Neural cell (in vitro differentiated cells): ENCODE measurements around the gene PDZRN3. TPM values are rescaled to one million over a fixed set of nuclear protein-coding genes. Genes with fewer than 3 reads are reported as not detected.

ENCODE experiments used
- H2AFZ ChIP-seq: fragments of 200-600, 300-800 bp; sonication (generic), shearing (Covaris generic); 2 replicates; pipeline ENCODE4 v1.6.0; 2014; ENCODE audit warnings: low read depth, mild to moderate bottlenecking, antibody characterized with exemption, low read length, moderate library complexity
- H3F3A ChIP-seq: fragments of 200-600 bp; shearing (Covaris generic); 2 replicates; pipeline ENCODE4 v1.6.1; 2016; ENCODE audit warnings: mild to moderate bottlenecking, moderate library complexity, mixed read lengths, antibody characterized with exemption, low read length; ENCODE audit not compliant: insufficient read depth, poor library complexity, severe bottlenecking
- H3K27ac ChIP-seq: fragments of 200-600, 300-800 bp; sonication (generic), shearing (Covaris generic); 2 replicates; pipeline ENCODE4 v1.5.1; 2014; ENCODE audit warnings: mild to moderate bottlenecking, low read length, moderate library complexity
- H3K27me3 ChIP-seq: fragments of 300-800, 200-600 bp; sonication (generic), shearing (Covaris generic); 2 replicates; pipeline ENCODE4 v1.6.0; 2014; ENCODE audit warnings: mild to moderate bottlenecking, low read depth, low read length, moderate library complexity; ENCODE audit not compliant: insufficient read depth
- H3K36me3 ChIP-seq: fragments of 300-800, 200-600 bp; sonication (generic), shearing (Covaris generic); 2 replicates; pipeline ENCODE4 v1.5.1; 2014; ENCODE audit warnings: mild to moderate bottlenecking, antibody characterized with exemption, low read length, moderate library complexity; ENCODE audit not compliant: insufficient read depth
- H3K4me2 ChIP-seq: fragments of 300-800, 200-600 bp; sonication (generic), shearing (Covaris generic); 2 replicates; pipeline ENCODE4 v1.6.0; 2014; ENCODE audit warnings: mild to moderate bottlenecking, low read length
- H3K4me3 ChIP-seq: fragments of 300-800, 200-600 bp; sonication (generic), shearing (Covaris generic); 2 replicates; pipeline ENCODE4 v1.5.1; 2014; ENCODE audit warnings: mild to moderate bottlenecking, low read length, moderate library complexity
- H3K79me2 ChIP-seq: fragments of 200-600 bp; shearing (Covaris generic); replicated peaks from 2 replicates; pipeline ENCODE4 v1.6.0; 2014; ENCODE audit warnings: mild to moderate bottlenecking, low read length, moderate library complexity; ENCODE audit not compliant: insufficient read depth
- H3K9ac ChIP-seq: fragments of 300-800, 200-600 bp; sonication (generic), shearing (Covaris generic); 2 replicates; pipeline ENCODE4 v1.6.1; 2016; ENCODE audit warnings: mild to moderate bottlenecking, low read length, mixed read lengths
- H3K9me2 ChIP-seq: fragments of 200-600 bp; shearing (Covaris generic); 2 replicates; pipeline ENCODE4 v1.6.1; 2016; ENCODE audit warnings: mild to moderate bottlenecking, low read length, mixed read lengths; ENCODE audit not compliant: insufficient read depth
- H3K9me3 ChIP-seq: fragments of 200-600, 300-800 bp; sonication (generic), shearing (Covaris generic); 2 replicates; pipeline ENCODE4 v1.6.1; 2016; ENCODE audit warnings: mild to moderate bottlenecking, mixed run types, low read length, moderate library complexity, mixed read lengths
- H4K20me1 ChIP-seq: fragments of 200-600 bp; shearing (Covaris generic); 2 replicates; pipeline ENCODE4 v1.6.1; 2016; ENCODE audit warnings: mild to moderate bottlenecking, mixed run types; ENCODE audit not compliant: insufficient read depth
- EP300 ChIP-seq: fragments of 450-650 bp; conservative IDR thresholded peaks from 2 replicates; pipeline ENCODE4 v1.6.1; 2014; ENCODE audit warnings: antibody characterized with exemption, mild to moderate bottlenecking, moderate library complexity; ENCODE audit not compliant: poor library complexity, severe bottlenecking
- EZH2 ChIP-seq: fragments of 200-600, 300-800 bp; shearing (Covaris generic), sonication (generic); IDR thresholded peaks from 2 replicates; pipeline ENCODE4 v1.6.1; 2014; ENCODE audit warnings: antibody characterized with exemption, low read length, borderline replicate concordance, mild to moderate bottlenecking; ENCODE audit not compliant: insufficient read depth, poor library complexity, severe bottlenecking
- MXI1 ChIP-seq: fragments of 450-650 bp; conservative IDR thresholded peaks from 2 replicates; pipeline ENCODE4 v1.6.1; 2014; ENCODE audit warnings: antibody characterized with exemption, mild to moderate bottlenecking; ENCODE audit not compliant: poor library complexity, severe bottlenecking
- POLR2AphosphoS5 ChIP-seq: IDR thresholded peaks from 2 replicates; pipeline ENCODE4 v1.6.1; 2012
- RAD21 ChIP-seq: fragments of 450-650 bp; conservative IDR thresholded peaks from 2 replicates; pipeline ENCODE4 v1.6.1; 2014; ENCODE audit warnings: antibody characterized with exemption, mild to moderate bottlenecking, moderate library complexity
- SMC3 ChIP-seq: fragments of 450-650 bp; conservative IDR thresholded peaks from 2 replicates; pipeline ENCODE4 v1.6.1; 2014; ENCODE audit warnings: antibody characterized with exemption, mild to moderate bottlenecking, moderate library complexity; ENCODE audit not compliant: poor library complexity
- TAF1 ChIP-seq: IDR thresholded peaks from 2 replicates; pipeline ENCODE4 v1.6.1; 2012; ENCODE audit warnings: low read depth
- polyA plus RNA-seq: library from polyadenylated mRNA; depleted of rRNA; stranded (reverse); fragments of >200 nt; gene quantifications from 2 replicates; pipeline ENCODE4 v1.2.3, GENCODE V29; 2014
- TF ChIP-seq, protein P1 (sequence below): fragments of 450-650 bp; IDR thresholded peaks from 2 replicates; pipeline ENCODE4 v1.5.1; 2014; ENCODE audit warnings: antibody characterized with exemption, mild to moderate bottlenecking, moderate library complexity; ENCODE audit not compliant: poor library complexity, severe bottlenecking
- TF ChIP-seq, protein P2 (sequence below): IDR thresholded peaks from 2 replicates; pipeline ENCODE4 v1.6.1; 2012; ENCODE audit warnings: borderline replicate concordance

The PDZRN3 gene
- polyA plus RNA-seq, 1 donor from 2014 or later: 1.1 TPM

DNA sequence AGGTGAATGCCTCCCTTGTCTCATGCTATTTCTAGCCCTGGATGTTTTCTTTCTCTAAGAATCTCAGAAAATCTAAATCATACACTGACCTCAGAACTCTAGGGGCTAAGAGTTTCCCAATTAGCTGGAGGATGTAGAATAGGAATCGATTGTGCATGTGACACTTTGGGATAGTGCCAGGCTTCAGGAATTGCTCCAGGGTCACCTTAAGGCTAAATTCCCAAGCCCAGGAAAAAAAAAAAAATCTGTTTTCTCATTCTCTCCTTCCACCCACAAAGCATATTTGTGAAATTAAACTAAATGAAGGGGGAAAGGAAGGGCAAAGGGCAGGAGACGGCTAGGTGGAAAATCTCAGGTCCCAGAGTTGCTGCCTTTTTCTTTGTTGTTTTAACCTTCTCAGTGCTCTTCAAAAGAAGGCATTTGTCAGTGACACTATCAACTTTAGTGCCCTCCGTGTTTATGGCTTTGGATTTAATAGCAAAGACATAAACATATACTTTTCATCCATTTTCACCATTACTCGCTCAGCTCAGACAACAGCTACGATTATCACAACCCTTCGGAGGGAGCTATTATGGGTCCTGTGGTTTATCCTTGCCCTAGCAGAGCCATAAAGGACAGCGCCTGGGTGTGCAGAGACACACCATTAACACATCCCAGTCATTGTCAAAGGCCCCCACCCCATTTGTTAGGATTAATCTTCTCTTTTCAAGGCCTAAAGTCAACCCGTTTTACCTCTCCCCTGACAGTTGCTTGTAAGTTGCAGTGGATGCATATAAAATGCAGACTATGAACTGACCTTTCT, 271.7 kb downstream of the PDZRN3 start:
- Histone ChIP-seq H2AFZ (no peak overlapping the region), H3K27me3 (no peaks in the 10 kb centered on the region), H3K4me3 (no peak overlapping the region), H3F3A (no peaks in the 10 kb centered on the region), H3K9me3 (no peaks in the 10 kb centered on the region), H3K9me2 (no peaks in the 10 kb centered on the region), H3K4me2 (no peak overlapping the region), H3K27ac (no peak overlapping the region), H3K9ac (no peak overlapping the region), H3K36me3 (no peaks in the 10 kb centered on the region), H4K20me1 (no peaks in the 10 kb centered on the region), H3K79me2 (no peaks in the 10 kb centered on the region)
- TF ChIP-seq MXI1: no peak
- TF ChIP-seq POLR2AphosphoS5: peak; percentile 89

DNA sequence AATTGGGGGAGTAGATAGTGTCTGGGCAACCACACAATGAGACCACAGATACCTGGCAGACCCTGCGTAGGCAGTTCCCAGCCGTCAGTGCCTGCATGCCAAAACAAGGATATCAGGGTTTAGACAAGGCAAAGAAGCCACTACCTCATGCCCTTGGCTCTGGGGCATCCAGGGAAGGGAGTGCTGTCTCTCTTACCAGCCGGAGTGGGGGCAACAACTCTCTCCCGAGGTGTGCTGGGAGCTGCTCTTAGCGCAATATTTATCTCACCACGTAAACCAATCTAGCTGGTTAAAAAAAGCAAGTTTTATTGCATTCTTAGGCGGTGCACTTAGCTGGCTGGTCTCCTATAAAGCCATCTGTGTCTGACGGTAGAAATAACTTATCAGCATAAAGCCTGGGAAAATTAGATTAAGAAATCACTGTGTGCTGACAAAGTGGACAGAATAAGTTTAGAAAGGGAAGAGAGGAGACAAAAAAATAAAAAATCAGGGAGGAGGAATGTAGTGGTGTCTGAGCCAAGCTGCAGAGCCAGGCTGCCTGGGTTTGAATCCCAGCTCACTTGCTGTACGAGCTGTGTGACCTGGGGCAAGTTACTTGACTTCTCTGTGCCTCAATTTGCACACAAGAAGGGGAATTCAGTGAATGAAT, 273.2 kb downstream of the PDZRN3 start:
- Histone ChIP-seq H3K4me3 (no peak overlapping the region), H3K27me3 (no peaks in the 10 kb centered on the region), H3K79me2 (no peaks in the 10 kb centered on the region), H3K36me3 (no peaks in the 10 kb centered on the region), H3K9me2 (no peaks in the 10 kb centered on the region), H3K9ac (no peak overlapping the region), H3K9me3 (no peaks in the 10 kb centered on the region), H4K20me1 (no peaks in the 10 kb centered on the region), H2AFZ (no peak overlapping the region), H3F3A (no peaks in the 10 kb centered on the region), H3K4me2 (no peak overlapping the region), H3K27ac (no peak overlapping the region)
- TF ChIP-seq TAF1 (no peak), POLR2AphosphoS5 (no peak), EP300 (no peak), EZH2 (no peak), RAD21 (no peak), MXI1 (no peak), SMC3 (no peak)
- TF ChIP-seq, protein P1, sequence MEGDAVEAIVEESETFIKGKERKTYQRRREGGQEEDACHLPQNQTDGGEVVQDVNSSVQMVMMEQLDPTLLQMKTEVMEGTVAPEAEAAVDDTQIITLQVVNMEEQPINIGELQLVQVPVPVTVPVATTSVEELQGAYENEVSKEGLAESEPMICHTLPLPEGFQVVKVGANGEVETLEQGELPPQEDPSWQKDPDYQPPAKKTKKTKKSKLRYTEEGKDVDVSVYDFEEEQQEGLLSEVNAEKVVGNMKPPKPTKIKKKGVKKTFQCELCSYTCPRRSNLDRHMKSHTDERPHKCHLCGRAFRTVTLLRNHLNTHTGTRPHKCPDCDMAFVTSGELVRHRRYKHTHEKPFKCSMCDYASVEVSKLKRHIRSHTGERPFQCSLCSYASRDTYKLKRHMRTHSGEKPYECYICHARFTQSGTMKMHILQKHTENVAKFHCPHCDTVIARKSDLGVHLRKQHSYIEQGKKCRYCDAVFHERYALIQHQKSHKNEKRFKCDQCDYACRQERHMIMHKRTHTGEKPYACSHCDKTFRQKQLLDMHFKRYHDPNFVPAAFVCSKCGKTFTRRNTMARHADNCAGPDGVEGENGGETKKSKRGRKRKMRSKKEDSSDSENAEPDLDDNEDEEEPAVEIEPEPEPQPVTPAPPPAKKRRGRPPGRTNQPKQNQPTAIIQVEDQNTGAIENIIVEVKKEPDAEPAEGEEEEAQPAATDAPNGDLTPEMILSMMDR: no peak
- TF ChIP-seq, protein P2, sequence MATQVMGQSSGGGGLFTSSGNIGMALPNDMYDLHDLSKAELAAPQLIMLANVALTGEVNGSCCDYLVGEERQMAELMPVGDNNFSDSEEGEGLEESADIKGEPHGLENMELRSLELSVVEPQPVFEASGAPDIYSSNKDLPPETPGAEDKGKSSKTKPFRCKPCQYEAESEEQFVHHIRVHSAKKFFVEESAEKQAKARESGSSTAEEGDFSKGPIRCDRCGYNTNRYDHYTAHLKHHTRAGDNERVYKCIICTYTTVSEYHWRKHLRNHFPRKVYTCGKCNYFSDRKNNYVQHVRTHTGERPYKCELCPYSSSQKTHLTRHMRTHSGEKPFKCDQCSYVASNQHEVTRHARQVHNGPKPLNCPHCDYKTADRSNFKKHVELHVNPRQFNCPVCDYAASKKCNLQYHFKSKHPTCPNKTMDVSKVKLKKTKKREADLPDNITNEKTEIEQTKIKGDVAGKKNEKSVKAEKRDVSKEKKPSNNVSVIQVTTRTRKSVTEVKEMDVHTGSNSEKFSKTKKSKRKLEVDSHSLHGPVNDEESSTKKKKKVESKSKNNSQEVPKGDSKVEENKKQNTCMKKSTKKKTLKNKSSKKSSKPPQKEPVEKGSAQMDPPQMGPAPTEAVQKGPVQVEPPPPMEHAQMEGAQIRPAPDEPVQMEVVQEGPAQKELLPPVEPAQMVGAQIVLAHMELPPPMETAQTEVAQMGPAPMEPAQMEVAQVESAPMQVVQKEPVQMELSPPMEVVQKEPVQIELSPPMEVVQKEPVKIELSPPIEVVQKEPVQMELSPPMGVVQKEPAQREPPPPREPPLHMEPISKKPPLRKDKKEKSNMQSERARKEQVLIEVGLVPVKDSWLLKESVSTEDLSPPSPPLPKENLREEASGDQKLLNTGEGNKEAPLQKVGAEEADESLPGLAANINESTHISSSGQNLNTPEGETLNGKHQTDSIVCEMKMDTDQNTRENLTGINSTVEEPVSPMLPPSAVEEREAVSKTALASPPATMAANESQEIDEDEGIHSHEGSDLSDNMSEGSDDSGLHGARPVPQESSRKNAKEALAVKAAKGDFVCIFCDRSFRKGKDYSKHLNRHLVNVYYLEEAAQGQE: no peak
